PFSK-1 (cell line): Measurements from ENCODE around the gene PKN2.

Source experiments
- FOXP2 ChIP-seq: optimal IDR thresholded peaks from 2 replicates; pipeline ENCODE3; 2011; ENCODE audit warnings: borderline replicate concordance, control low read depth, inconsistent platforms; ENCODE audit not compliant: insufficient read depth; ENCODE audit errors: extremely low read length, extremely low read depth
- POLR2AphosphoS5 ChIP-seq: IDR thresholded peaks from 2 replicates; pipeline ENCODE4 v1.6.1; 2012; ENCODE audit warnings: low read depth, mild to moderate bottlenecking, control low read depth, low read length, moderate library complexity
- SIN3A ChIP-seq: IDR thresholded peaks from 2 replicates; pipeline ENCODE4 v1.6.1; 2012; ENCODE audit warnings: mild to moderate bottlenecking, low read length, moderate library complexity, borderline replicate concordance; ENCODE audit not compliant: insufficient read depth
- TAF1 ChIP-seq: IDR thresholded peaks from 2 replicates; pipeline ENCODE4 v1.6.1; 2012; ENCODE audit warnings: low read length, control low read depth, borderline replicate concordance; ENCODE audit not compliant: insufficient read depth
- TF ChIP-seq, protein P1 (sequence below), 2 experiments: IDR thresholded peaks; 2 replicates each; pipeline versions ENCODE4 v1.6.1 to v1.8.0; 2011 to 2012; ENCODE audit warnings: low read depth in 2 of 2, low read length in 2 of 2, control low read depth in 1 of 2, inconsistent platforms in 1 of 2, mild to moderate bottlenecking in 1 of 2, moderate library complexity in 1 of 2; ENCODE audit not compliant: insufficient read depth in 1 of 2

The PKN2 gene

DNA sequence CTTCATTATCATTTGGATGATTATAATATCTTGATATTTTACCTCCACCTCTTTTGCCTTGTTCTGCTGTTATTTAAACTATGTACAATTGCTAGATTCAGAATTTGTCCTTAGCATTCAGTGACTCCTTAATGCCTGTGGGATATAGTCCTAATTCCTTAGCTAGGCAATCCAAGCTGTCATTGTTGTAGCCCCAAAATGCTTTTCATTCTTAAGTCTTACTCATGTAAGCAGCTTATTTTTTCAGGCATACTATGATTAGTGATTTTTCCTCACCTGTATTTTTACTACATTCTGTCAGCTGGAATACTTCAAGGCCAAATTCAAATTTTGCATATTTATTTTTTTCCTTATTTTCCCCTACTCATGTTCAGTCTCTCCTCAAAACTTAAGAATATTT lies 13.4 kb downstream of the PKN2 start:
- no peak for TF ChIP-seq POLR2AphosphoS5
- TF ChIP-seq, protein P1, sequence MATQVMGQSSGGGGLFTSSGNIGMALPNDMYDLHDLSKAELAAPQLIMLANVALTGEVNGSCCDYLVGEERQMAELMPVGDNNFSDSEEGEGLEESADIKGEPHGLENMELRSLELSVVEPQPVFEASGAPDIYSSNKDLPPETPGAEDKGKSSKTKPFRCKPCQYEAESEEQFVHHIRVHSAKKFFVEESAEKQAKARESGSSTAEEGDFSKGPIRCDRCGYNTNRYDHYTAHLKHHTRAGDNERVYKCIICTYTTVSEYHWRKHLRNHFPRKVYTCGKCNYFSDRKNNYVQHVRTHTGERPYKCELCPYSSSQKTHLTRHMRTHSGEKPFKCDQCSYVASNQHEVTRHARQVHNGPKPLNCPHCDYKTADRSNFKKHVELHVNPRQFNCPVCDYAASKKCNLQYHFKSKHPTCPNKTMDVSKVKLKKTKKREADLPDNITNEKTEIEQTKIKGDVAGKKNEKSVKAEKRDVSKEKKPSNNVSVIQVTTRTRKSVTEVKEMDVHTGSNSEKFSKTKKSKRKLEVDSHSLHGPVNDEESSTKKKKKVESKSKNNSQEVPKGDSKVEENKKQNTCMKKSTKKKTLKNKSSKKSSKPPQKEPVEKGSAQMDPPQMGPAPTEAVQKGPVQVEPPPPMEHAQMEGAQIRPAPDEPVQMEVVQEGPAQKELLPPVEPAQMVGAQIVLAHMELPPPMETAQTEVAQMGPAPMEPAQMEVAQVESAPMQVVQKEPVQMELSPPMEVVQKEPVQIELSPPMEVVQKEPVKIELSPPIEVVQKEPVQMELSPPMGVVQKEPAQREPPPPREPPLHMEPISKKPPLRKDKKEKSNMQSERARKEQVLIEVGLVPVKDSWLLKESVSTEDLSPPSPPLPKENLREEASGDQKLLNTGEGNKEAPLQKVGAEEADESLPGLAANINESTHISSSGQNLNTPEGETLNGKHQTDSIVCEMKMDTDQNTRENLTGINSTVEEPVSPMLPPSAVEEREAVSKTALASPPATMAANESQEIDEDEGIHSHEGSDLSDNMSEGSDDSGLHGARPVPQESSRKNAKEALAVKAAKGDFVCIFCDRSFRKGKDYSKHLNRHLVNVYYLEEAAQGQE (IDR thresholded peaks at IDR 0.05; ENCODE audit: insufficient read depth in 1 of 2, low read depth in 2 of 2, low read length in 2 of 2), result no peak
- TF ChIP-seq FOXP2, result no peak
- TF ChIP-seq SIN3A, result no peak
- no peak for TF ChIP-seq TAF1

DNA sequence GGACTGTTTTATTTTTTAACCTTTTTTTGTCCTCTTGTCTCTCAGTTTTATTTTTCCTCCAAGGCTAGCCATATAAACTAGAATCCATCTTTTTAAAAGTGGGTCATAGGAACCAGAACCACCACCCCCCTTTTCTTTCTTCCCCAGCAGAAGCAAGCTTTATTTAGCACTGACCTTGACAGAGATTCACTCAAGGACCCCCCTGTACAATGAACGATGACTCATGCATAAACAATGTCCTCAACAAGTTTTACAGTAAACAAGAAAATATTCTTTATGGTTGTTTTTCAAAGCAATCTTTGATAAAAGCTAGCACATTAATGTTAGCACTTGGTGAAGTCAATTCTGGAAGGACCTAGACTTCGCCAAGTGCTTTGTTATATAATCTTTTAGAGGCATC lies 14.1 kb downstream of the PKN2 start:
- TF ChIP-seq TAF1, result no peak
- TF ChIP-seq, protein P1 (IDR thresholded peaks at IDR 0.05; ENCODE audit: insufficient read depth in 1 of 2, low read depth in 2 of 2, low read length in 2 of 2), result no peak
- TF ChIP-seq FOXP2, result no peak
- TF ChIP-seq POLR2AphosphoS5, result no peak
- no peak for TF ChIP-seq SIN3A

DNA sequence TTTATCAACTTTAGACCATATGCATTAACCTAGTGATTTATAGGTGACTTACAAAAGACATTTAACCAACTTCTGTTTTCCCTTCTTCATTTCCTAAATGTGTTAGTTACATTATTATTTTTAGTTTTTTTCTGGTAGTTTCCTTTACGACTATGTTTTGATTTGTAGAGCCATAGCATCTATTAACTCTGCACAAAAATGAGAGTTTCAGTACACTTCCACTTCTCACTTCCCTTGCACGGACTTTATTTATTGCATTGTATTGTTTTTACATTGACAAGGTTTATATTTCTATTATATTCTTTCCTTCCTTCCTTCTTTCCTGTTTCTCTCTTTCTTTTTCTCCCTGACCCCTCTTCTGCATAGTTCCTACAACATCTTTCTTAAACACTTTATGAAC lies 14.7 kb downstream of the PKN2 start:
- TF ChIP-seq FOXP2, result no peak

GRCh38 chr1:88700425-88701013 lies 16.4 kb downstream of the PKN2 start:
- TF ChIP-seq SIN3A, result no peak
- TF ChIP-seq POLR2AphosphoS5, result no peak

DNA sequence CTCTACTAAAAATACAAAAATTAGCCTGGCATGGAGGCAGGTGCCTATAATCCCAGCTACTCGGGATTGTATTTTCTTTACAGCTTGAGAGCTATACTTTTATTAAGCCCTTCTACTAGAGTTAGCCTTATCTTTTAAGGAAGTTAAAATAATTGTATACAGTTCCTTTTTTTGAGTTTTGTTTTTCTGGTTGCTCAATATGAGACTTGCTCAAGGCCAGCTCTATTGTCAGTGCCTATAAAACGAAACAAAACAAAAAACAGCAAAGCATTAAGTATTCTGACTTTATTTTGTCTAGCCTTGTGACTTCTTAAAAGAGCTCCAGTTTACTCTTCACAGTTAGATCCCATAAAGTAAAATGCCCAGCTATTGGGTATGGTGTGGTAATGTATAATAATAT lies 17.2 kb downstream of the PKN2 start:
- TF ChIP-seq POLR2AphosphoS5 (no peak), SIN3A (no peak), FOXP2 (no peak), TAF1 (no peak)
- TF ChIP-seq, protein P1 (IDR thresholded peaks at IDR 0.05; ENCODE audit: insufficient read depth in 1 of 2, low read depth in 2 of 2, low read length in 2 of 2), result no peak

DNA sequence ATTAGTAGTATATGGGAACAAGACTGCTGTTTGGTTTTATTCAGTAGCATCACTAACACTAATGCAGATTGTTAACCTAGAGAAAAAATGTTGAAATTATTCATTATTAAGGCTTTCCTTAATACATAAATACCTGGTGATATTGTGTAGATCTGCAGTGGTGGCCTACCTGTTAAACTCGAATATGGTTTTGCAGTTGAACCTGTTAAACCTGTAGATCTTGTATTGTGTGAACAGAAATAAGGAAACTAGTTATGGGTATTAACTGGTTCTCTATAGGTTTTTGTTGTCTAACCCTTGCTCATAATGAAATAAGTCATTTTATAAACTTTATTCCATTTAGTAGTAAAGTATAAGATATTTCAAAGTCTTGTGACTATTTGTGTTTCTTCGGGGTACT lies 23.9 kb downstream of the PKN2 start:
- TF ChIP-seq FOXP2, result no peak
- no peak for TF ChIP-seq TAF1
- no peak for TF ChIP-seq SIN3A
- TF ChIP-seq POLR2AphosphoS5, result no peak
- TF ChIP-seq, protein P1 (IDR thresholded peaks at IDR 0.05; ENCODE audit: insufficient read depth in 1 of 2, low read depth in 2 of 2, low read length in 2 of 2), result no peak
